Left colon (tissue), 2 donors: Measurements from ENCODE around the gene GALNTL6. TPM values are rescaled to one million over a fixed set of nuclear protein-coding genes. Genes with fewer than 3 reads are reported as not detected.
"Not testable (repeated sequence)": the region's sequence is repeated elsewhere in the genome, so short reads cannot be mapped to it uniquely, and the experiment has no call there.

Experiments
- ATAC-seq: fragments of 200-7000 bp; cut with Tn5 transposase; one replicate; pipeline ENCODE4 v1.9.1; 2020; ENCODE audit warnings: mild to moderate bottlenecking, moderate library complexity
- DNase-seq, 2 donors: peaks; one replicate each; pipeline ENCODE4 v3.0.0-alpha.2; 2020
- intact Hi-C, 2 donors: fragments of 100-400 bp; cut with DNase I in 1 of 2; cut with micrococcal nuclease in 1 of 2; formaldehyde crosslinking; loops; one replicate each; pipeline versions ENCODE4 v1.11.2 to v1.14.0; 2022; cut with DNase I, micrococcal nuclease
- total RNA-seq, 2 donors: library from RNA; stranded (reverse); fragmentation: NEBNext Ultra II Directional; extraction: Animal tissue kit (Norgen Biotek cat#: 25700); gene quantifications; one replicate each; pipeline ENCODE4 v1.2.1, GENCODE V29; 2021
- donor health status: DM: no; HTN: no; CAD: no.
- donor health status: DM: yes; HTN: yes; CAD: no.

The GALNTL6 gene
- total RNA-seq, 2 donors from 2014 or later, result 0.20 to 0.21 TPM

- DNase-seq (no peak), ATAC-seq (no peak)
- intact Hi-C loops, result no loop called here
Observed at GRCh38 chr4:172897046-172897445, 1083.8 kb downstream of the GALNTL6 start.

- intact Hi-C loops, result no loop called here
- DNase-seq, result peak in 1 of 2 donors; percentile 34
- ATAC-seq, result no peak
Observed at GRCh38 chr4:172898715-172899114, 1085.5 kb downstream of the GALNTL6 start.

- DNase-seq, result no peak
- no peak for ATAC-seq
- intact Hi-C loops, result no loop called here
Observed at GRCh38 chr4:172899861-172900260, 1086.7 kb downstream of the GALNTL6 start.

DNA sequence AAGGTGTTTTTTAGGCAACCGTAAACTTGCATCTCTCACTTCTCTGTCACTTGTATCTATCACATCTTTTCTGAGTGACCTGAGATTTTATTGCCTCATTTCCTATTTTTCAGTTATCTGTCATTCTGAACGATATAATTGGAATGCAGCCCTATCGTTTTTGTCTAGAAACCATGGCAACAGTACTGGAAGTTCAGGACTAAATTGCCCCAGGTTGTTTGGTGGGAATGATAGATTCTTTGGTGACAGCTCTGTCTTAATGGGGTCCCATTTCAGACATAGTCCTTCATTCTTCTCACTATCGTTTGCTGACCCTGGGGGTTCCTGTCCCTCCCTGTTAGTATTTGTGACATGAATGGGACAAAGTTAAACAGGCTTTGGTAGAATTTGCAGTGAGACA lies 1087.7 kb downstream of the GALNTL6 start:
- intact Hi-C loops, result no loop called here
- DNase-seq (no peak), ATAC-seq (no peak)

- ATAC-seq, DNase-seq, intact Hi-C loops: not testable (repeated sequence)
Observed at GRCh38 chr4:172912468-172912867, 1099.3 kb downstream of the GALNTL6 start.

GRCh38 chr4:172917403-172917802 lies 1104.2 kb downstream of the GALNTL6 start:
- intact Hi-C loops, result not testable (repeated sequence)

GRCh38 chr4:172919269-172919668 lies 1106.1 kb downstream of the GALNTL6 start:
- intact Hi-C loops, result no loop called here
- no peak for DNase-seq
- ATAC-seq, result no peak

More at GRCh38 chr4:172917403-172917802, 1104.2 kb downstream of the GALNTL6 start:
- DNase-seq, ATAC-seq: not testable (repeated sequence)

- intact Hi-C loops, result no loop called here
- DNase-seq, result peak in 1 of 2 donors; percentile 22
- peak; percentile 56 for ATAC-seq
Observed at GRCh38 chr4:172927096-172927814, 1114.1 kb downstream of the GALNTL6 start.

- no peak for ATAC-seq
- DNase-seq, result no peak
Observed at GRCh38 chr4:172928347-172928746, 1115.1 kb downstream of the GALNTL6 start.

GRCh38 chr4:172938072-172938829 lies 1125.0 kb downstream of the GALNTL6 start:
- no peak for DNase-seq
- intact Hi-C loops, result no loop called here
- ATAC-seq, result no peak

More at GRCh38 chr4:172928347-172928746, 1115.1 kb downstream of the GALNTL6 start:
- intact Hi-C loops, result no loop called here

GRCh38 chr4:172938870-172939269 lies 1125.7 kb downstream of the GALNTL6 start:
- no peak for DNase-seq
- no peak for ATAC-seq
- intact Hi-C loops, result no loop called here

GRCh38 chr4:172942840-172943239 lies 1129.6 kb downstream of the GALNTL6 start:
- ATAC-seq (no peak), DNase-seq (no peak)
- intact Hi-C loops, result no loop called here

- intact Hi-C loops, result no loop called here
- no peak for ATAC-seq
- DNase-seq, result no peak
Observed at GRCh38 chr4:172945611-172946010, 1132.4 kb downstream of the GALNTL6 start.

- no peak for ATAC-seq
- DNase-seq, result no peak
- intact Hi-C loops, result no loop called here
Observed at GRCh38 chr4:172946503-172946902, 1133.3 kb downstream of the GALNTL6 start.

DNA sequence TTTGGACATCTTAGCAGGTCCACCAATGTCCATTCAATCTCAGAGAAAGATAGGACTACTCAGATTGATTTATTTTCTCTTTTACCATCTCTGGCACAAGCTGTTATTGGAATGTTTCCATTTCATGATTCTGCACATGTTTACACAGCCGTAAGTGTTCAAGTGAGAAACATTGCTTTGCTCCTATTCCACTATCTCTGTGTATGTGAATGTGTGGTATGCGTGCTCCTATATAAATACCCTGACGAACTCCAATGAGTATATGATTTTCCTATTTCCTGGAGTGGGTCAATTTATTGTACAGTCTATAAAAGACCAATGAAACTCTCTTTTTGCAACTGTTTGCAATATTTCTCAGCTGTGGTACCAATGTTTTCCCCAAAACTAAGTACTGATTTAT lies 1134.4 kb downstream of the GALNTL6 start:
- DNase-seq, result no peak
- intact Hi-C loops, result no loop called here
- peak; percentile 42 for ATAC-seq

DNA sequence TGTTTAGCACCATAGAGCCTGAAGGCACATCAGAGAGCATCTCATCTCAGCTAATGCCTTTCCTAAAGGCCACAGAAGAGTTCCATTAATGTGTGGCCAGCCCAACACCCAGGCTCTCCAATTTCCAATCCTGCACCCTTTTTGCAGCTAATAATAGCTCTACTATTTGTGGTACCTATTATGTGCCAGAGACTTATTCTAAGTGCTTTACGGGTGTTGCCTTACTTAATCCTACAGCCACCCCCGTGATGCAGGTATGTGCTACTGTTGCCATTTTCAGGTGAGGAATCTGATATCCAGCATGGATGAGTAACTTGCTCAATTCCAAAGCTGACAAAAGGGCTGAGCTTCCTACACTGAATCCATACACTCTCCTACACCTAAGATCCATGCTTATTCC lies 1137.8 kb downstream of the GALNTL6 start:
- no peak for ATAC-seq
- intact Hi-C loops, result no loop called here
- no peak for DNase-seq

DNA sequence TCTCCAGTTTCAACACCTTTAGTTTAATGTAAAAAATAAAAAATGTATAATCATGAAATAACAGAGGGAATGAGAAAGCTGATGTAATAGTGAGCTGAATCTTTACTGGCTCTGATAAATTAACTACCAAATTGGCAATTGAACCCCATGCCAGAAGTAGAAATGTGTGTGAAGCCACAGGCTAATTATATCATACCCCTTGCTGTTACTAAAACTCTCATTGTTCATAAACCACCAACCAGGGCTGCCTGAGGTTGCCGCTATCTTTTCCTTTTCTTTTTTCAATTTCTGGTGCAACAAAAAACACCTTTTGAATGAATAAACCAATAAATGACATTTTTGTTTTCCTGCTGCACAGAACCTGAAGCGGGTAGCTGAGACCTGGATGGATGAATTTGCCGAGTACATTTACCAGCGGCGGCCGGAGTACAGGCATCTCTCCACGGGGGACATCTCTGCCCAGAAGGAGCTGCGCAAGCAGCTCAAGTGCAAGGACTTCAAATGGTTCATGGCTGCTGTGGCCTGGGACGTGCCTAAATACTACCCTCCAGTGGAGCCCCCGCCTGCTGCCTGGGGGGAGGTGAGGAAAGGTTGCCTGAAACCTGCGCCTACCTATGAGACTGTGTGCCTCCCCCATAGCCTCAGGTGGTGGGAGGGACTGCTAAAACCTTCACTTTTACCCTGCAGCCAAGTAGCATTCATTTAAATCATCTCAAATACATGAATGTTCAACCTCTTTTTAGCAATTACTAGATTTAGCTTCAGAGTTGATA lies 1138.7 kb downstream of the GALNTL6 start:
- ATAC-seq, result no peak
- no peak for DNase-seq
- intact Hi-C loops, result no loop called here

DNA sequence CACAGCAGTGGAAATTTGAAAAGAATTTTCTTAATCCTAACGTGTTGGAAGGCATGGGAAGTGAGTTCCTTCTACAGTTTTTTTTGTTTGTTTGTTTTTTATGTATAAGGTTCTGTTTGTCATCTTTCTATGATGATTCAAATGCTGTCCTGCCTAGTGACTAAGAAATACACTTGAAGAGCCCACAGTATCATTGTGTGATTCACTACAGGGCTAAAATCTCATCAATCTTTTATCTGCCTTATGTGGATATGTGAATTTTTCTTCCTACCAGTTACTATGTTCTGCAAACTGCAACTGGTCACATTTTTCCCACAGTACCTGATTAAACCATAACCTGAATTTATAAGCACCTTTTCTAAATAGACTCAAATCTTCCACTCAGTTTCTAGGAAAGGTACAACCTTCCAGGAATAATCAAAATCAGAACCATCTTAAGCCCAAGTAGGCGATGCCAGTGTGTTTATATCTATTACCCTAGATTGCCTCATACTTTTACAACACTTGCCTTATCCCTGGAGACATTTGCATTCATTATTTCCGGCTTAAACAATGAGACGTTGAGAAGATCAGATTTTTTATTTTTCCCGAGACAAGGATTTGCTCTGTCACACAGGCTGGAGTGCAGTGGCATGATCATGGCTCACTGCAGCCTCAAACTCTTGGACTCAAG lies 1140.8 kb downstream of the GALNTL6 start:
- ATAC-seq (peak; percentile 99), DNase-seq (no peak)
- intact Hi-C loops, result no loop called here

DNA sequence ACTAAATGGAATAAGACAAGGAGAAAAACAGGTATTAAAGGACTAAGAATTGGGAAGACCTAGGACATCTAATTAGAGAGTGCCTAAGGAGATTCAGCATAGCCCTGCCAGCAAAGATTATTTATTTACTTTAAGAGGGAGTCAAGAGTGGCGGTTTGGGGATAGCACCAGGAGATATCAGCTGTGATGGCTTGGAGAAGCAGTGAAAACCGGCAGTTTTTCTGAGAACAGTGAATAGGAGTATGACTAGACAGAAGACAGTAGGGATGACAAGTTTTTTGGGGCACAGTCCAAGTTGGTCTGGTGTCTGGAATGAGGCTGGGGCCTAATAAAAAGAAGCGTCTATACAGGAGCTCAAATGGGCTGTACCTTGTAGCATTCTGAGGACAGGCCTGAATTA lies 1143.1 kb downstream of the GALNTL6 start:
- DNase-seq, ATAC-seq, intact Hi-C loops: not testable (repeated sequence)
